ENCODE results near the gene CFD. TPM values are rescaled to one million over a fixed set of nuclear protein-coding genes. Genes with fewer than 3 reads are reported as not detected.

Gene CFD
- polyA plus RNA-seq, 1 of the 3 experiments (the other 2 are of a cell fraction), result 2.5 TPM

GRCh38 chr19:821231-821824 lies 38.1 kb upstream of the CFD start:
- no peaks in the 10 kb centered on the region for H3K79me2 ChIP-seq (ENCODE audit: insufficient read depth)
- no peaks in the 10 kb centered on the region for H3K9me2 ChIP-seq
- H3K4me2 ChIP-seq, result peak overlapping the region; percentile 67; the same call in 1 of the 2 replicates
- peak; percentile 79 for DNase-seq
- CTCF ChIA-PET, result no interaction called here
- no peaks in the 10 kb centered on the region; a peak in 1 of 4 replicates for H3K4me1 ChIP-seq (ENCODE audit: control insufficient read depth in 1 of 2, insufficient read depth in 2 of 2, low read depth in 1 of 2, low read length in 1 of 2)
- peaks cover 3% of the 10 kb centered on the region for H3F3A ChIP-seq (replicated peaks; ENCODE audit: insufficient read depth)
- peak overlapping the region; percentile 41 to 45 for H3K4me3 ChIP-seq (ENCODE audit: low read depth in 2 of 2, low read length in 1 of 2)
- no peaks in the 10 kb centered on the region for H3K9me3 ChIP-seq
- H3K27ac ChIP-seq (ENCODE audit: low read depth in 2 of 2, low read length in 1 of 2), result no peak overlapping the region; a peak in 1 of 4 replicates
- no peak overlapping the region for H2AFZ ChIP-seq (ENCODE audit: low read depth)
- 20% methylated on average over 10 of the region's 64 CpGs for WGBS (ENCODE audit: low lambda C conversion rate)
- no peak overlapping the region for H3K9ac ChIP-seq
- no peaks in the 10 kb centered on the region for H3K36me3 ChIP-seq (replicated peaks in 1 of 2; ENCODE audit: control insufficient read depth in 1 of 2, insufficient read depth in 2 of 2, low read length in 1 of 2)
- H4K20me1 ChIP-seq (ENCODE audit: insufficient read depth), result no peaks in the 10 kb centered on the region
- TF ChIP-seq RFX5 (IDR thresholded peaks at IDR 0.05; ENCODE audit: low read length) (no peak), FOXM1 (IDR thresholded peaks at IDR 0.05; ENCODE audit: low read depth) (no peak), FOXJ3 (CRISPR knock-in tag; IDR thresholded peaks at IDR 0.05) (no peak), IRF3 (IDR thresholded peaks at IDR 0.05; ENCODE audit: low read depth, low read length) (no peak), JUND (IDR thresholded peaks at IDR 0.05) (no peak), CHD2 (IDR thresholded peaks at IDR 0.05; ENCODE audit: low read length, partially characterized antibody) (no peak), EP300 (IDR thresholded peaks at IDR 0.05; ENCODE audit: borderline replicate concordance in 1 of 2, low read depth in 1 of 2, low read length in 1 of 2) (no peak)
- POLR2A ChIA-PET, result no interaction called here
- H3K27me3 ChIP-seq (ENCODE audit: insufficient read depth), result no peaks in the 10 kb centered on the region

GRCh38 chr19:821825-822503 lies 37.5 kb upstream of the CFD start, which contains the start of gene PLPPR3:
Gene PLPPR3, minus strand, starts transcription at chr19:821955. Its CDS starts 396 bp downstream, at chr19:821559.
- peak within 1 kb of the TSS; percentile 41 to 45 for H3K4me3 ChIP-seq (ENCODE audit: low read depth in 2 of 2, low read length in 1 of 2)
- WGBS (ENCODE audit: low lambda C conversion rate), result 7% methylated on average over 10 of the region's 86 CpGs
- H2AFZ ChIP-seq (ENCODE audit: low read depth), result no peak within 1 kb of the TSS
- H3K27me3 ChIP-seq (ENCODE audit: insufficient read depth), result no peaks in the 10 kb centered on the region
- POLR2A ChIA-PET, result no interaction called here
- CTCF ChIA-PET, result interaction anchor here (0.5 kb wide), 1 partner anchor 29 kb away, joined by 3 read pairs; no protein-coding TSS in a partner anchor
- H3K4me1 ChIP-seq (ENCODE audit: control insufficient read depth in 1 of 2, insufficient read depth in 2 of 2, low read depth in 1 of 2, low read length in 1 of 2), result no peaks in the 10 kb centered on the region; a peak in 1 of 4 replicates
- no peak for TF ChIP-seq SMC3 (IDR thresholded peaks at IDR 0.05; ENCODE audit: low read depth, low read length)
- no peak for TF ChIP-seq JUND (IDR thresholded peaks at IDR 0.05)
- TF ChIP-seq MXI1 (IDR thresholded peaks at IDR 0.05; ENCODE audit: low read depth, low read length), result no peak
- TF ChIP-seq GATA2 (CRISPR knock-in tag; IDR thresholded peaks at IDR 0.05), result no peak
- TF ChIP-seq RFX5 (IDR thresholded peaks at IDR 0.05; ENCODE audit: low read length), result no peak
- TF ChIP-seq NRF1 (IDR thresholded peaks at IDR 0.05; ENCODE audit: low read depth, low read length), result no peak
- TF ChIP-seq SIN3A (IDR thresholded peaks at IDR 0.05; ENCODE audit: borderline replicate concordance, low read depth, low read length), result no peak
- TF ChIP-seq ELF1 (IDR thresholded peaks at IDR 0.05), result no peak
- TF ChIP-seq GABPA (IDR thresholded peaks at IDR 0.05; ENCODE audit: low read depth), result no peak
- no peaks in the 10 kb centered on the region for H3K9me2 ChIP-seq
- peaks cover 3% of the 10 kb centered on the region for H3F3A ChIP-seq (replicated peaks; ENCODE audit: insufficient read depth)
- peak; percentile 83 for DNase-seq
- no peak within 1 kb of the TSS; a peak in 1 of 4 replicates for H3K27ac ChIP-seq (ENCODE audit: low read depth in 2 of 2, low read length in 1 of 2)
- H3K9ac ChIP-seq, result no peak within 1 kb of the TSS
- peak within 1 kb of the TSS; percentile 67; the same call in 1 of the 2 replicates for H3K4me2 ChIP-seq
- H4K20me1 ChIP-seq (ENCODE audit: insufficient read depth), result no peaks in the 10 kb centered on the region
- H3K79me2 ChIP-seq (ENCODE audit: insufficient read depth), result no peaks in the 10 kb centered on the region
- H3K9me3 ChIP-seq, result no peaks in the 10 kb centered on the region
- no peaks in the 10 kb centered on the region for H3K36me3 ChIP-seq (replicated peaks in 1 of 2; ENCODE audit: control insufficient read depth in 1 of 2, insufficient read depth in 2 of 2, low read length in 1 of 2)

Measured in SK-N-SH (cell line).